ENCODE data around the gene FBH1. TPM values are rescaled to one million over a fixed set of nuclear protein-coding genes. Genes with fewer than 3 reads are reported as not detected.

Gene FBH1
- total RNA-seq, 6 experiments from 2014 or later = 60.1 to 69.8 (median 64.2) TPM

- H3K27ac Mint-ChIP-seq = no peak overlapping the region
- no peaks in the 10 kb centered on the region for H3K36me3 Mint-ChIP-seq (ENCODE audit: low read depth)
- no peaks in the 10 kb centered on the region for H3K9me3 Mint-ChIP-seq
- no peak for DNase-seq
- H3K4me1 Mint-ChIP-seq (ENCODE audit: low read depth) = peaks cover 3% of the 10 kb centered on the region
- H3K27me3 Mint-ChIP-seq (ENCODE audit: insufficient read depth) = peaks cover 28% of the 10 kb centered on the region
- H3K4me3 Mint-ChIP-seq = no peak overlapping the region
- TF ChIP-seq, protein P1, sequence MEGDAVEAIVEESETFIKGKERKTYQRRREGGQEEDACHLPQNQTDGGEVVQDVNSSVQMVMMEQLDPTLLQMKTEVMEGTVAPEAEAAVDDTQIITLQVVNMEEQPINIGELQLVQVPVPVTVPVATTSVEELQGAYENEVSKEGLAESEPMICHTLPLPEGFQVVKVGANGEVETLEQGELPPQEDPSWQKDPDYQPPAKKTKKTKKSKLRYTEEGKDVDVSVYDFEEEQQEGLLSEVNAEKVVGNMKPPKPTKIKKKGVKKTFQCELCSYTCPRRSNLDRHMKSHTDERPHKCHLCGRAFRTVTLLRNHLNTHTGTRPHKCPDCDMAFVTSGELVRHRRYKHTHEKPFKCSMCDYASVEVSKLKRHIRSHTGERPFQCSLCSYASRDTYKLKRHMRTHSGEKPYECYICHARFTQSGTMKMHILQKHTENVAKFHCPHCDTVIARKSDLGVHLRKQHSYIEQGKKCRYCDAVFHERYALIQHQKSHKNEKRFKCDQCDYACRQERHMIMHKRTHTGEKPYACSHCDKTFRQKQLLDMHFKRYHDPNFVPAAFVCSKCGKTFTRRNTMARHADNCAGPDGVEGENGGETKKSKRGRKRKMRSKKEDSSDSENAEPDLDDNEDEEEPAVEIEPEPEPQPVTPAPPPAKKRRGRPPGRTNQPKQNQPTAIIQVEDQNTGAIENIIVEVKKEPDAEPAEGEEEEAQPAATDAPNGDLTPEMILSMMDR (IDR thresholded peaks at IDR 0.05) = no peak
Measured at GRCh38 chr10:5981529-5981928, 91.5 kb downstream of the FBH1 start.

DNA sequence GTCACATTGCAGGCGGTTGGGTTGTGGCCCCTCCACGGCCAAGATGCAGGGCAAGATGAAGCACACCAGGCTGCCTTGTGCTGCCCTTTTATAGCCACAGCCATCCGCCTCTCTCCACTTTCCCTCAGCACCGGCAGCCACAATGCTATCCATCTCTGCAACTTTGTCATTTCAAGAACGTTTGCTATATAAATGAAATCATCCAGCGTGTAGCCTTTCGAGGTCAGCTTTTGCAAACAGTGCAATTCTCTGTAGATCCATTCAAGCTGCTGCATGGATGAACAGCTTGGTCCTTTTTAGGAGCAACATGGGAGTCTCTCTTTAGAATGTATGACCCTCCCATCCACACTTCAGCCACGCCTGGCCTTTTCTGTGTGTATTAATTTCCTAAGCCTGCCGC is 93.7 kb downstream of the FBH1 start:
- H3K27ac Mint-ChIP-seq = no peak overlapping the region

GRCh38 chr10:5985029-5985428 is 95.0 kb downstream of the FBH1 start:
- H3K4me1 Mint-ChIP-seq (ENCODE audit: low read depth) = no peaks in the 10 kb centered on the region
- no peaks in the 10 kb centered on the region for H3K9me3 Mint-ChIP-seq
- no peak overlapping the region for H3K27ac Mint-ChIP-seq
- H3K27me3 Mint-ChIP-seq (ENCODE audit: insufficient read depth) = peaks cover 36% of the 10 kb centered on the region
- no peak overlapping the region for H3K4me3 Mint-ChIP-seq
- TF ChIP-seq, protein P1 (IDR thresholded peaks at IDR 0.05) = no peak
- no peaks in the 10 kb centered on the region for H3K36me3 Mint-ChIP-seq (ENCODE audit: low read depth)
- DNase-seq = no peak

More for the DNA sequence above, 93.7 kb downstream of the FBH1 start:
- Mint-ChIP-seq H3K36me3 (ENCODE audit: low read depth) (no peaks in the 10 kb centered on the region), H3K27me3 (ENCODE audit: insufficient read depth) (peaks cover 33% of the 10 kb centered on the region), H3K9me3 (no peaks in the 10 kb centered on the region), H3K4me1 (ENCODE audit: low read depth) (no peaks in the 10 kb centered on the region), H3K4me3 (no peak overlapping the region)
- TF ChIP-seq, protein P1 (IDR thresholded peaks at IDR 0.05) = no peak
- DNase-seq = no peak

Other genes starting within 250 kb of the FBH1 start
- 10 to 100 TPM in 1 of 6 experiments, 1 to 10 TPM in 5; 7.8 to 10.1 (median 9.1) TPM for gene ASB13, start 223.6 kb upstream of the FBH1 start, total RNA-seq (2021; fragmentation: NEBNext Ultra II Directional; extraction: Animal tissue kit (Norgen Biotek cat#: 25700))
- 10 to 100 TPM; 59.9 to 72.2 (median 62.1) TPM for gene TASOR2, start 205.4 kb upstream of the FBH1 start, total RNA-seq (2021; fragmentation: NEBNext Ultra II Directional; extraction: Animal tissue kit (Norgen Biotek cat#: 25700))
- gene GDI2, start 76.8 kb upstream of the FBH1 start, total RNA-seq (2021; fragmentation: NEBNext Ultra II Directional; extraction: Animal tissue kit (Norgen Biotek cat#: 25700)) = 100 to 1,000 TPM; 248 to 267 (median 259) TPM
- gene ANKRD16, start 350 bp upstream of the FBH1 start, total RNA-seq (2021; fragmentation: NEBNext Ultra II Directional; extraction: Animal tissue kit (Norgen Biotek cat#: 25700)) = 1 to 10 TPM; 4.7 to 6.7 (median 5.5) TPM
- gene IL15RA, start 87.3 kb downstream of the FBH1 start, total RNA-seq (2021; fragmentation: NEBNext Ultra II Directional; extraction: Animal tissue kit (Norgen Biotek cat#: 25700)) = 1 to 10 TPM; 1.5 to 3.2 (median 1.9) TPM
- gene IL2RA, start 172.1 kb downstream of the FBH1 start, total RNA-seq (2021; fragmentation: NEBNext Ultra II Directional; extraction: Animal tissue kit (Norgen Biotek cat#: 25700)) = not detected
- 10 to 100 TPM; 53.4 to 75.2 (median 66.3) TPM for gene RBM17, start 198.8 kb downstream of the FBH1 start, total RNA-seq (2021; fragmentation: NEBNext Ultra II Directional; extraction: Animal tissue kit (Norgen Biotek cat#: 25700))

Data from HFFc6 (cell line).